NB4 (cell line): ENCODE results near the gene ZC3H14.

Experiments
- MYC ChIP-seq: IDR thresholded peaks from 2 replicates; pipeline ENCODE4 v1.6.1; 2011; ENCODE audit warnings: low read depth, low read length
- POLR2A ChIP-seq: IDR thresholded peaks from 2 replicates; pipeline ENCODE4 v1.6.1; 2011; ENCODE audit warnings: mild to moderate bottlenecking; ENCODE audit not compliant: insufficient read length; ENCODE audit errors: extremely low read depth
- TF ChIP-seq, protein P1 (sequence below): IDR thresholded peaks from one replicate; pipeline ENCODE4 v1.5.1; 2012; ENCODE audit warnings: low read depth, low read length
- TF ChIP-seq, protein P2 (sequence below): IDR thresholded peaks from 2 replicates; pipeline ENCODE4 v1.6.1; 2011; ENCODE audit warnings: low read depth, low read length

DNA sequence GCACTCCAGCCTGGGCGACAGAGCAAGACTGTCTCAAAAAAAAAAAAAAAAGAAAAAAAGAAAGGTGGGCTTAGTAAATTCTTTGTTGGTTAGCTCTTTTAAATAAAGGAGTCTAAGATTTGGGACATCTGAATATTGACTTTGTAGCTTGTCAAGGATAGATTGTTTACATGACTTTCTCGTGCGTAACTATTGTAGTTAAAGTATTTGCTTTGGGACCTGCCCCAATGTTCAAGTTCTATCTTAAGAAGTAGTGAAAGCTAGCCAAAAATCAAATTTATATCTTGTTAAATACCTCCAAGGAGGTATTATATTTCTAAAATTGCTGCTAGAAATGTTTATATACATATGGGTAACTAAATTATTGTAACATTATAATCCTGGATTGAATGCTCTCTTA, 40.4 kb upstream of the ZC3H14 start:
- TF ChIP-seq, protein P1, sequence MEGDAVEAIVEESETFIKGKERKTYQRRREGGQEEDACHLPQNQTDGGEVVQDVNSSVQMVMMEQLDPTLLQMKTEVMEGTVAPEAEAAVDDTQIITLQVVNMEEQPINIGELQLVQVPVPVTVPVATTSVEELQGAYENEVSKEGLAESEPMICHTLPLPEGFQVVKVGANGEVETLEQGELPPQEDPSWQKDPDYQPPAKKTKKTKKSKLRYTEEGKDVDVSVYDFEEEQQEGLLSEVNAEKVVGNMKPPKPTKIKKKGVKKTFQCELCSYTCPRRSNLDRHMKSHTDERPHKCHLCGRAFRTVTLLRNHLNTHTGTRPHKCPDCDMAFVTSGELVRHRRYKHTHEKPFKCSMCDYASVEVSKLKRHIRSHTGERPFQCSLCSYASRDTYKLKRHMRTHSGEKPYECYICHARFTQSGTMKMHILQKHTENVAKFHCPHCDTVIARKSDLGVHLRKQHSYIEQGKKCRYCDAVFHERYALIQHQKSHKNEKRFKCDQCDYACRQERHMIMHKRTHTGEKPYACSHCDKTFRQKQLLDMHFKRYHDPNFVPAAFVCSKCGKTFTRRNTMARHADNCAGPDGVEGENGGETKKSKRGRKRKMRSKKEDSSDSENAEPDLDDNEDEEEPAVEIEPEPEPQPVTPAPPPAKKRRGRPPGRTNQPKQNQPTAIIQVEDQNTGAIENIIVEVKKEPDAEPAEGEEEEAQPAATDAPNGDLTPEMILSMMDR = no peak
- TF ChIP-seq MYC (no peak), POLR2A (no peak)
- TF ChIP-seq, protein P2, sequence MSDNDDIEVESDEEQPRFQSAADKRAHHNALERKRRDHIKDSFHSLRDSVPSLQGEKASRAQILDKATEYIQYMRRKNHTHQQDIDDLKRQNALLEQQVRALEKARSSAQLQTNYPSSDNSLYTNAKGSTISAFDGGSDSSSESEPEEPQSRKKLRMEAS = no peak
